Hematopoietic multipotent progenitor cell treated with erythropoietin and hydrocortisone succinate and interleukin-3 and kit ligand, for 4 days (in vitro differentiated cells): ENCODE results near the gene POLR1F.
"Not testable (repeated sequence)": the region's sequence is repeated elsewhere in the genome, so short reads cannot be mapped to it uniquely, and the experiment has no call there.

Experiments
- DNase-seq: peaks from one replicate; pipeline ENCODE4 v3.0.0-alpha.2; 2015

POLR1F gene, protein sequence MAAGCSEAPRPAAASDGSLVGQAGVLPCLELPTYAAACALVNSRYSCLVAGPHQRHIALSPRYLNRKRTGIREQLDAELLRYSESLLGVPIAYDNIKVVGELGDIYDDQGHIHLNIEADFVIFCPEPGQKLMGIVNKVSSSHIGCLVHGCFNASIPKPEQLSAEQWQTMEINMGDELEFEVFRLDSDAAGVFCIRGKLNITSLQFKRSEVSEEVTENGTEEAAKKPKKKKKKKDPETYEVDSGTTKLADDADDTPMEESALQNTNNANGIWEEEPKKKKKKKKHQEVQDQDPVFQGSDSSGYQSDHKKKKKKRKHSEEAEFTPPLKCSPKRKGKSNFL

DNA sequence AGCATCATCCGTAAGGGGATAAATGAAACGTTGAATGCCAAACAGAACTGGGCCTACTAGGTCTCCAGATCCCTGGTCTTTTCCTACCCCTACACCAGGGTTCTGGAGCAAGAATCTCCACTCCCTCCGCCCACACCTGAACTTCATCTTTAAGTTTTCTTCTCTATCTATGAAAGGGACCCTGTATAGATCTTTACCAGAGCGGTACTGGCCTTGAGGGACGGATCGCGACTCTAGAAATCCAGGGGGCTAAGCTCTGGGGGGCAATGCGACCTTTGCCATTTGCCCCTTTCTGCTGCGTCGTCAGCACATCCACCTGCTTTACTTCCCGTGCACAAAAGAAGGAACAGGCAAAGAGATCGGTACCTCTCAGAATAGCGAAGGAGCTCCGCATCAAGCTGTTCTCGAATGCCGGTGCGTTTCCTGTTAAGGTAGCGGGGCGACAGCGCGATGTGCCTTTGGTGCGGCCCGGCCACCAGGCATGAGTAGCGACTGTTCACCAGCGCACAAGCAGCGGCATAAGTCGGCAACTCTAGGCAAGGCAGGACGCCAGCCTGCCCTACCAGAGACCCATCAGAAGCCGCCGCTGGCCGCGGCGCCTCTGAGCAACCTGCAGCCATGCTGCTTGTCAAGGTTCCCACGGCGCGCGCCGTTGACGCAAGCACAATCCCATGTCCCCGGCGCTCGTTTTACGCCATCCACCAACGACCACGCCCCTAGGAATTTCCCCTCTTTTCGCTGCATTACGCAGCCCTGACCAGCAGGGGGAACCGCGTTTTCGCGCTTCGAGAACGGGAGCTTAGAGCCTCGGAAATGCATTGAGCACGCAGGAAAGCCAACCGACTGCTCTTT, at the start of gene POLR1F:
TSS of gene POLR1F (minus strand) at position 641 of the 852 bp plus-strand sequence. CDS start at position 620, 21 bp downstream.
- DNase-seq = peak; percentile 97

DNA sequence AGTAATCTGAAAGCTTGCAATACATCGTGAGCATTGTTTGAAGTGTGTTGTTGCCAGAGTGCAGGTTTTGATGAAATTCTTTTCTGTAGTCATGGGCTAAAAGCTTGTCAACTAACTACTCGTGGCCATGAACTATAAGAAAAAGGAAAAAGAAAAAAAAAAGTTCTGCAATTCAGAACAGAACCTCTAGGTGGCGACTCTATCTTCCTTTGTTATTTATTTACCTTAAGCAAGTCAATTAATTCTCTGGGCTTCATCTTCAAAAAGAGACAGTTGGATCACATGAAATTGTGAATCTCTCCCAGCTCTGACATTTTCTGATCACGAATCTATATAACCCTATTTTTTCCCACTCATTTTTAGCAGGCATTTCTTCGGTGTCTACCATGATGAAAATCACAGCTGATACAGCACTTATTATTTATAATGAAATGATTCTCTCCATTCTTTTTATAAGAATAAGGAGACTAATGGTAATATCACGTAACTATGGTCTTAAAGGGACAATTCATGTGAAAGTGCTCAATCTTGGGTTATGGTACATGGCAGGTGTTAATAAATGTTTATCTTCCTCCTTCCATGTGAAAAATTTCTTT, 45.8 kb upstream of the POLR1F start:
- peak; percentile 75 for DNase-seq

DNA sequence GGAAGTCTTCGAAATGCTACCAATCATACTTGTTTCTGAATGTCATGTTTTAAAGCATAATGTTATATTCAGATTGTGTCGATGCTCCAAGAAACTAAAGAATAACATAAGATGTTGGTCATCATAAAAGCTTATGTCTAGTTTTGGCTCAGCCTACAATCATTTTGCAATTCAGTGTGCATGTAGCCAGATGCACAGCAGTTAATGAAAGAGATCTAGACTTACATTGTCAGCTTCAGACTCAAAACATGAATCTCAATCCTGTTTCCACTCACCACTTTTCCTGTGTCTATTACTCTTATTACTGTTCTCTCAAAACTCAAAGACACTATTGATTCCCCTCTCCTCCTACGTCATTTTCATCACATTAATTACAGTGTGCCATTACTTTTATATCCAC, 43.2 kb upstream of the POLR1F start:
- DNase-seq = no peak

DNA sequence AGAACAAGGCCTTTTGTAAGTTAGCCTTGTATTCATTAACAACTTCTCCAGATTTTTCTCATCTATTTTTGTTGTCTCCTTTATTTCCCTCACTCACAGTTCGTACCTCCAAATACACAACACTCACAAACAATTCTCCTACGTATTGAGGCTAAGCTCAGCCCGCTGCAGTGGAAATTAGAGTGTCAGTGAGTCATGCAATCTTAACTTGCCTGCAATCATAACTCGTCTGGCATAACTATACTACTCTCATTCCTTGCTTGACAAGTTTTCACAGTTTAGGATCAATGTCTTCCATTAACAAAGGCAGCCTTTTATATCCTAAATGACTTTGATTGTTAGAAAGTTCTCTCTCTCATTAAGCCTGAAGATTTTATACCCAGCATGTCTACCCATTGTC, 40.8 kb upstream of the POLR1F start:
- no peak for DNase-seq

DNA sequence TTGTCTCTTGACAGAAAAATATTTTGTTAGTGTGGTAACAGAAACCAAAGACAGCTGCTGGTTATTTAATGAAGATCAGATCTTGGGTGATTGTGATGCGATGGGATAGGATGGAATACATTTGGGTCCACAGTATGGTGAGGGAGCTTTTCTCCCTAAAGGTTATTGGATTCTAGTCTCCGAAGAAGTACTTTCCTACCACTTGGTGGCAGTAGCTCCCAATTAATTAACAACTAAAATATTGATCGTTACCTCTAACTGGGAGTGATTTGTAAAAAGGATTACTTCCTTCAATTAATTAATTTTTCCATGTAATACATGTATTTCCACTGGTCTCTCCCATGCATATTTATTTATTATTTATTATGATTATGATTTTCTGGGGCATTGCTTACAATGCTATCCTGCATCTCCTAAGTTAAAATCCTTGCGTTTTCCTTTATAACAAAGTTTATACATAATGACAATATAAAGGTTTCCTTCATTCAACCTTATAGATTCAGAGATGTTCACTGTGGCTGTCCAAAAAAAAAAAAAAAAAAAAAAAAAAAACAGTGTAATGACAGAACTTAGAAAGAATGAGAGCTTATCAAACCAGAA, 39.0 kb upstream of the POLR1F start:
- peak; percentile 67 for DNase-seq

DNA sequence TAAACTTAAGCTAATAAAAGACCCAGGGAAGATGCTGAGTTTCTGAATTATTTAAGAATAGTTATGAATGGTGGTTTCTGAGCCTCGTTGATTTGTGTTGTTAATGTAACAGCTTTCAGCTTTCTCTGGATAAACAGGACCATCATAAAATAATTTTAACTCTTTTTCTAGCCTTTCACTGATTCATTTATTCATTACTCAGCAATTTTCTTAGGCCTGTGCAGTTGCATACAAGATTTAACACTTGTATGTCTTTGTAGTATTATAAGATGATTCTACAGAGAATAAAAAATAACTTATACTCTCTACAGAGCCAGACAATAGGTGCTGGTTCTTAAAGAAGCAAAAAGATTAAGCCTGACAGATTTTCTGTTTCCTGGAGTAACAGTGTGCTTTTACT, 35.2 kb upstream of the POLR1F start:
- DNase-seq = no peak

DNA sequence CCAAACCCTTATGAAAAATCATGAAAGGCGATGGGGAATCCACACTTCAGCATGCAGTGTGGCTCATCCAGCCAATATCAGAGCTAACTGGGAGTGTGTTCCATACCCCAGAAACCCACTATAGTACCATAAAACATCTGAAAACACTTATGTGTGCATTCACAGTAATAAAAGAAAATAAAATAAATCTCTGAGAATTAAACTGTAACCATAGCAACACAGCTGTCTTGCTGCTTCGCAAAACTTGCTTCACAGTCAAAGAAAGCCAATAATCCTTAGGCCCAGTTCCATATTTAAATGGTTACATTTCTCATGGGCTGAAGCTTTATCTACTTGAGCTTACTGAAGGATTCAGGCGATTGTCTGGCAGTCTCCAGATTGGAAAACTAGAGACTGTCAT, 19.9 kb upstream of the POLR1F start:
- DNase-seq = no peak

DNA sequence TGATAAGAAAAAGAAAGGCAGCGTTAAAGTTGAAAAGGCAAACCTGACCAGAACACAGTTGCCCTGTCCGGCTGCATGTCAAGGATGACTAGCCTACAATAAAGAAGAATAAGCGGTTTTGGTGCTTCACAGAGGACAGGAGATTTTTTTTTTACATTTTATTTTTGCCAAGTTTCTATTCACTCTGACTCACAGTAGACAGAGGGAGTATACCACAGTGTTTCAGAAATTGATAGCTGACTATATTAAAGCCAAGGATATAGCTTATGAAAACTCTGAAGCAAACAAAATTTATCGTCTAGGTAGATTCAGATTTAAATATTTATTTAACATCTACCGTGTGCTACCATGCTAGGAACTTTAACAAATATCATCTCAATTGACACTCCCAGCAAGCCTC, 16.9 kb upstream of the POLR1F start:
- no peak for DNase-seq

DNA sequence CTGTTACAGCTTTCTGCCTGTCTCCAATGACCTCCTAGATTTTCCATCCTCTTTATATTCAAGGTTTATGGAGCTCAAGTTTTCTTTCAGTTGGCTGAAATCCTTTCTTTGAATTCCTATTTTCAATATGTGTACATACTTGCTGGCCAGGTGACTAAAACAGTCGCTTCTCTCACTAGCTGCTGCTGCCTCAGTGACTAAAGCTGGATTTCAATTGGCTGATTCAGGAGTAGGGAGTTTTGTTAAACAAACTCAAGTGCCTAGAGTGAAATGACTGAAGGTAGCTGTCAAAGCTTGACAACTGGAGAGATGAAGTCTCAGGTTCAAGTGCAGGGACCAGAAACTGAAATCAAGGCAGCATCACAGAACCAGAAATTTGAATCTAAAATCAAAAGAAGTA, 6.7 kb upstream of the POLR1F start:
- DNase-seq = no peak

DNA sequence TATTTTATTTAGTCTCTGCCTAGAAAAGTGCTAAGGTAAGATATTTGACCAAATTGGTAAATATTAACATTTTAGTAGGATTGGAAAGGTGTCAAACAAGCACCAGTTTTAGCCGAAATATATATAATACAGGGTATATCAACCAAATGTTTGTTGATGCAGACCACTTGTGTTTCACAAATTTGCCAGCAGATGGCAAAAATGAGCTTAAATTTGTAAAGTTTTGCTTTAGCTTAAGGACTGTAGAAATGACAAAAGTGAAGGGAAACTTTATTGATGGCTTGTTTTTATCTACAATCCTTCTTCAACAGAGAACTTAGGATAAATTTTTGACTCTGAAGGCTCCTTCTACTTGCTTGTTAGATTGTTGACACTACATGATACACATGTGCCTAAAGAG, 4.8 kb upstream of the POLR1F start:
- DNase-seq = peak; percentile 82

DNA sequence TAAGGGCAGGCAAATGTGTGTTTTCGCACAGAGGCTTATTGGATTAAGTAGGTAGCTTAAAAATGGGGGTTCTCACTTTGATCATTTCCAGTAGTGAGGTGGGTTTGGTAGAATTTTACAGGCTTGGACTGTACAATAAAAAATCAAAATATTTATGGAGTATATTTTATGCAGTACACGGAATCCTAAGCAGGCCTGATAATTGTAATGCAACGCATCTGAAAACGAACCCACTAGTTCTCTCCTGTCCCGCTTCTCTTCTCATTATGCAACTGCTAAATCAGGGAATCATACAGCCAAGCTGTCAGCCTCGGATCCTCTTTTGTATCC, 377 bp upstream of the POLR1F start:
- no peak for DNase-seq

DNA sequence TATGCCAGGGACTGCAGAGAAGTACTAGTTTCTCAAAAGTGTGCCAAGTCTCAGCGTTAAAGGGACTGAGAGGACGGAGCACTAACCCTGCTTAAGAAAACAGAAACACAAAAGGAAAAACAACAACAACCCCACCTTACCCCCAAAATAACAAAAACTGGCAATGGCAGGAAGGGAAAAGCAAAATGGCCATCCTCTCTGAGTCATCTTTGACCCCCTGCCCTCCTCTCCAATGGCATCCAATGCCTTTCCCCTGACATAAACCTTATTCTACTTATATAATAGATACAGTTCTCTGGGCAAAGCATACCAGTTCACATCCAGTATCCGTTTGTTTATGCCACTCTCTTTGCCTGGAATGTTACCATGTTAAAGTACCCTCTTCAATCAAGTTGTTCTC, 1.6 kb downstream of the POLR1F start:
- peak; percentile 11 for DNase-seq

DNA sequence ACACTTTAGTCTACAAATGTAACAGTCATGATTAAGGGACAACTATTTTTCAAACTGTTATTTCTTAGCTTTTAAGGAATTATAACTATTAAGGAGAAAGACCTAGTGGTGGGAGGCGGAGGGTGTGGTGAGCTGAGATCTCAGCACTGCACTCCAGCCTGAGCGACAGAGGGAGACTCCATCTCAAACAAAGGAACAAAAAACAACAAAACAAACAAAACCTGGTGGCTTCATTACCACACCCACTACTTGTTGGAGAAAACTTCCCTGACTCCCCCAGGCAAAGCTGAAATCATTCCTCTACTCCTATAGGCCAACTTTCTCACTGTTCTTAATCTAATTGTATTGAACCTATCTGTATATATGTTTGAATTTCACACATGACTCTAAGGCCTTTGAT, 3.2 kb downstream of the POLR1F start:
- no peak for DNase-seq

DNA sequence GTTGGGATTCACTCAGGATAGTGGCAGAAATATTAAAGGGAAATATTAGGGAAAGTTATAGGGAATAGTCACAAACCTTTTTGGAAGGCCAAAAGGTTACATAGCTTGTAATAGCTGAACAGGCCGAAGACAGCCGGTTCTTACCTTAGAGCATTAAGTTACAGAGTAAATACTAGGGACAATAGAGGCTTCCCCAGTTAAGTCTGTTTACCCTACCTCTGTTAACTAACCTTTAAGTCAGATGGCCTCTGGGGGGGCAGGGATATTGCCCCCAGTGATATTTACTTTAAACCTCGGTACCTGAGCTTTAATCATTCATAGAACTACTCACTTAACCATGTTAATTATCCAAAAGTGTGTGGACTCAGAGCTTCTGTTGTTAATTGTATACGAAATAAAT, 7.4 kb downstream of the POLR1F start:
- DNase-seq = no peak

DNA sequence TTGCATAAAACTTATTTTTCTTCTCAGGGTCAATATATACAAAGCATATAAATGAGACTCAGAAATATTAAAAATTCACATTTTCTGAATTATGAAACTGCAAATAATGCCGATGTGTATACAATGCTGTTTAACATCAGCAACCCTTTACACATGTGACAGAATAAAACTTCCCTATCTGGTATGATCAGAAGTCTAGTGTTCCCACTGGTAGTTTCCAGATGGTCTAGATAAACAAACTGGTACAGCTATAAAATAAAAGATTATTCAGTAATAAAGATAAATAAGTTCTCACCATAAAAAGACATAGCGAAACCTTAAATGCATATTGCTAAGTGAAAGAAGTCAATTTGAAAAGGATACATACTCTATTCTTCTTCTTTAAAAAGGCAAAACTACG, 7.9 kb downstream of the POLR1F start:
- no peak for DNase-seq

DNA sequence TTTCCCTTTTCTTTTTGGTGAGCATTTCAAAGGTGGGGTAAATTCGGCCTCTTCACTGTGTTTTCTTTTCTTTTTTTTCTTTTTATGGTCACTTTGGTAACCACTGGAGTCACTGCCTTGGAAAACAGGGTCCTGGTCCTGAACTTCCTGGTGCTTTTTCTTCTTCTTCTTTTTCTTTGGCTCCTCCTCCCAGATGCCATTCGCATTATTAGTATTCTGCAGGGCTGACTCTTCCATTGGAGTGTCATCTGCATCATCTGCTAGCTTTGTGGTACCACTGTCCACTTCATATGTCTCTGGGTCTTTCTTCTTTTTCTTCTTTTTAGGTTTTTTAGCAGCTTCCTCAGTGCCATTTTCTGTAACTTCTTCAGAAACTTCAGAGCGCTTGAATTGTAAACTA, 10.5 kb downstream of the POLR1F start:
- DNase-seq = no peak

DNA sequence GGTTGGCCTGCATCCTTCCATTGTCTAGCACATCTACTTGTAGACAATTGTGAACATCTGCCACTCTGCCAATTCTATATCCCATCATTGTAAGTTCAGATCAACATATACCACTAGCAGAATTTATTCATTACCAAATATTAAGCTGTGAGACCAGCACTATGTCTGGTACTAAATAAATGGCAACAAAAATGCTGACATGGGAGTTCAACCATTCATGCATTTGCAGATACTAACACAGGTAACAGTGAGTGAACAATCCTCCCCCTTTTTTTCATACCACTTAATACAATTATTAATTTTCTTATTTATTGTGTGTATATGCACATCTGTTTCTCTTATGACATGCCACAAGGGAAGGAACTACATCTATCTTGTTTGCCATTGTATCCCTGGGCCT, 11.9 kb downstream of the POLR1F start:
- no peak for DNase-seq

DNA sequence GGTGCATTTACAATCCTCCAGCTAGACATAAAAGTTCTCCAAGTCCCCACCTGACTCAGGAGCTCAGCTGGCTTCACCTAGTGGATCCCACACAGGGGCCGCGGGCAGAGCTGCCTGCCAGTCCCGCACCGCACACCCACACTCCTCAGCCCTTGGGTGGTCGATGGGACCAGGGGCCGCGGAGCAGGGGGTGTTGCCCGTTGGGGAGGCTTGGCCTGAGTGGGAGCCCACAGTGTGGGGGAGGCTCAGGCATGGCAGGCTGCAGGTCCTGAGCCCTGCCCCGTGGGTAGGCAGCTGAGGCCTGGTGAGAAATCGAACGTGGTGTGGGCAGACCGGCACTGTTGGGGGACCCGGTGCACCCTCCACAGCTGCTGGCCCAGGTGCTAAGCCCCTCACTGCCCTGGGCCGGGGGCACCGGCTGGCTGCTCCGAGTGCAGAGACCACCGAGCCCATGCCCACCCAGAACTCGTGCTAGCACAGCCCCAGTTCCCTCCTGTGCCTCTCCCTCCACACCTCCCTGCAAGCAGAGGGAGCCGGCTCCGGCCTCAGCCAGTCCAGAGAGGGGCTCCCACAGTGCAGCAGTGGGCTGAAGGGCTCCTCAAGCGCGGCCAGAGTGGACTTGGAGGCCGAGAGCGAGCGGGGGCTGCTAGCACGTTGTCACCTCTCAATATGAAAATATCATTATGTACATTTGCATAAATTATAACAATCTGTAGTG, 16.6 kb downstream of the POLR1F start:
- no peak for DNase-seq

DNA sequence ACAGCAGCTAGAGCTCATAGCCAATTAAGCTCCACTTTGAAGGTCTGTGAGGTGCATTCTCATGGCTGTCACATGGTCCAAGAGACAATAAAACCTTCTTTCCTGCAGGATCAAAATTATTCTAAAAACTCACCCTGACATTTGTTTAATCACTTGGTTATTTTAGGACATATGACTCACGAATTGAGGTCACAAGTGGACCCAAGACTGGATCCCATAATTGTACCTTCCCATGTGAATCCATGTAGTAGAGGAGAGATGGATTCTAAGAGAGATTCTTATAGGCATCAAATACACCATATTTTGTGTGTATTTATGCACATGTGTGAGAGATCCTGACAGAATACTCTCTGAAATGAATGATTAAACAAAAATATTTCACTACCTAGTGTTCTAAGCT, 18.1 kb downstream of the POLR1F start:
- DNase-seq = no peak

DNA sequence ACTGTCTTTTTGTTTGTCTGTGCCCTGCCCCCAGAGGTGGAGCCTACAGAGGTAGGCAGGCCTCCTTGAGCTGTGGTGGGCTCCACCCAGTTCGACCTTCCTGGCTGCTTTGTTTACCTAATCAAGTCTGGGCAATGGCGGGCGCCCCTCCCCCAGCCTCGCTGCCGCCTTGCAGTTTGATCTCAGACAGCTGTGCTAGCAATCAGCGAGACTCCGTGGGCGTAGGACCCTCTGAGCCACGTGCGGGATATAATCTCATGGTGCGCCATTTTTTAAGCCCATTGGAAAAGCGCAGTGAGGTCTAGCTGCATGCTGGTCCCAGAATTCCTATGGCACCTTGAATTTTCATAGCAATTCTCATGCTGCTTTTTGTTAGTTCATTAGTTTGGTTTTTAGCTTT, 19.7 kb downstream of the POLR1F start:
- not testable (repeated sequence) for DNase-seq

DNA sequence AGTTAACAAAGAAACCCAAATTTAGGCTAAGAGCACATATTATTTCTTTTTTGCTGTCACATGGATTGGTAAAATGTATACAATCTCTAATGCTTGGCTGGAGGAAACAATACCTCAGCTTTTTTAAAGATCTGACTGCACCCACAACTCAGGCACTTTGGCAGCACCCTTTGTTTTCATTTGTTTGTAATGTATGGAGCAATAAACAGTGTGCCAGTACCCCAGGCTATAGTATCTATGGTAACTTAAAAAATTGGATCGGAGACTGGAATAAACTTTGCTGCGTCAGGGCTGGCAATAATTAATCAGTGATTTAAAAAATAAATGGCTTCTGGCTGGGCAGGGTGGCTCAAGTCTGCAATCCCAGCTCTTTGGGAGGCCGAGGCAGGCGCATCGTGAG, 27.2 kb downstream of the POLR1F start:
- DNase-seq = no peak

DNA sequence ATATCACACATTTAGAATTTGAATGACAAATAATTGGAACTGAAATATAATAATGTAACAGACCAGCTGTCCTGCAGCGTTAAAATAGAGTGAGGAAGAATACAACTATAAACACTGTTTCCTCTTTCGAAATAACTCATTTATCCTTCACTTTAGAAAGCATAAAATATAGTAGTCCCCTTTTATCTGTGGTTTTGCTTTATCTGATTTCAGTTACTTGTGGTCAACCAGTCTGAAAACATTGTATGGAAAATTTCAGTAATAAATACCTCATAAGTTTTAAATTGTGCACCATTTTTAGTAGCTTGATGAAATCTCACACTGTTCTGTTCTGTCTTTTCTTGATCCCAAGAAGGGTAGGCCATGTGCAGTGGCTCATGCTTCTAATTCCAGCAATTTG, 31.7 kb downstream of the POLR1F start:
- DNase-seq = peak; percentile 91

DNA sequence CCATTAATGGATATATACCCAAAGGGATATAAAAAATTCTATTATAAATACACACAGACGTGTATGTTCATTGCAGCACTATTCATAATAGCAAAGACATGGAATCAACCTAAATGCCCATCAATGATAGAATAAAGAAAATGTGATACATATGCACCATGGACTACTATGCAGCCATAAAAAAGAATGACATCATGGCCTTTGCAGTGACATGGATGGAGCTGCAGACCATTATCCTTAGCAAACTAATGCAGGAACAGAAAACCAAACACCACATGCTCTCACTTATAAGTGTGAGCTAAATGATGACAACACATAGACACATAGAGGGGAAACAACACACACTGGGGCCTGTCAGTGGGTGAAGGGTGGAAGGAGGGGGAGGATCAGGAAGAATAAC, 33.0 kb downstream of the POLR1F start:
- no peak for DNase-seq
